Esophagus muscularis mucosa (tissue), 3 donors: ENCODE measurements around the gene SLC35F3.

Source experiments
- CTCF ChIP-seq, 3 experiments: fragments of 200-600 bp in 2 of 3; fragments of 450-650 bp in 1 of 3; sonication (generic) in 2 of 3; IDR thresholded peaks; one replicate each; pipeline ENCODE4 v1.5.1; 2017 to 2019; ENCODE audit warnings: antibody characterized with exemption in 3 of 3, mild to moderate bottlenecking in 2 of 3, moderate library complexity in 1 of 3
- POLR2A ChIP-seq: fragments of 450-650 bp; IDR thresholded peaks from one replicate; pipeline ENCODE4 v1.6.1; 2017; ENCODE audit warnings: antibody characterized with exemption, moderate library complexity, mild to moderate bottlenecking, low read depth

- no peak for TF ChIP-seq POLR2A
- no peak for TF ChIP-seq CTCF (IDR thresholded peaks at IDR 0.05)
Measured at GRCh38 chr1:234355782-234356510, 451.5 kb downstream of the SLC35F3 start.
